ENCODE results near the gene ANKZF1. TPM values are rescaled to one million over a fixed set of nuclear protein-coding genes. Genes with fewer than 3 reads are reported as not detected.

ANKZF1 gene
- total and polyA plus RNA-seq, 10 of the 15 experiments (the other 5 are each of a cell fraction or from before 2014, with no cell fraction given): 3.1 to 104 (median 35.0) TPM

DNA sequence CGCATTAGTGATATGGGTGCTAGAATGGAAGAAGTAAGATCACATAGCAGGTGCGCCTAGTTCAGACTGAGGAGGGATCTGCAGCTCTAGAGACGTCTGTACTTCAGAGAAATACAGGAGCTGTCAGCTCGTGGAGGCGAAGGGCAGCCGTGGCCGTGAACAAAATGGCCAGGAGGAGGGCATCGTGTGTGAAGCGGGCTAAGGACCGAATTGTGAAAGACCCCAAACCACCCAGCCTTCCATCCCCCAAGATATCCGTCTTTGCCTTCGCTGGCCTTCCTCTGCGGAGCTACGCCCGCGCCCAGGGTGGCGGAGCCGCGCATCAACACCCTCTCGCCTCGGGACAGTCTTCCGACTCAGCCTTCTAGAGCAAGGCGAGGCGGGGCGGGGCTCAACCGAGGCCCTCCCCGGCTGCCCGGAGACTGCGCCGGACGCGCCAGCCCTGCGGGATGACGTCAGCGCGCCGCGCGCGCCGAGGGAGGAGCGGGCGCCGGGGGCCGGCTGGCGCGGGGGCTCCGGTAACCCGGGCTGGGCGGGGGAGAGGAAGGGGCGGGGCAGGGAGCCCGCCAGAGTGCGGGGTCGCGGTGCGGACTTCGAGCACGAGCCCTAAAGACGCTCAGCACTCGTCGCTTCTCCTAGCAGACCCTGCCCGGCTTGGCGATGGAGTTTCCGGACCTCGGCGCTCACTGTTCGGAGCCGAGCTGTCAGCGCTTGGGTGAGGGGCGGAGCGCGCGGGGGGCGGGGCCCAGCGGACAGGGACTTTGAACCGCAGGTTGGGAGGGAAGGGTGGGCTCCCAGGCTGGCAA, 23.1 kb upstream of the ANKZF1 start, which contains the start of gene ZFAND2B (continued):
- TF ChIP-seq SPI1 (IDR thresholded peaks at IDR 0.05; ENCODE audit: borderline replicate concordance, insufficient read depth, low read depth, low read length) (0 out of 2 replicates have a peak, but pooled peaks have one; percentile 1), PAX5 (IDR thresholded peaks at IDR 0.05; ENCODE audit: borderline replicate concordance, low read depth, low read length) (no peak; the same call in 1 of the 2 replicates), SMAD5 (IDR thresholded peaks at IDR 0.05; ENCODE audit: low read depth) (peak; percentile 92; the same call in 1 of the 2 replicates), ASH2L (IDR thresholded peaks at IDR 0.05; ENCODE audit: borderline replicate concordance, low read depth) (no peak), ZBED1 (IDR thresholded peaks at IDR 0.05; ENCODE audit: borderline replicate concordance) (no peak; the same call in 1 of the 2 replicates), RFX5 (IDR thresholded peaks at IDR 0.05; ENCODE audit: low read depth, low read length) (no peak), NRF1 (conservative IDR thresholded peaks at IDR 0.05; ENCODE audit: low read depth, low read length) (peak; percentile 45), BHLHE40 (IDR thresholded peaks at IDR 0.05; ENCODE audit: borderline replicate concordance in 1 of 2, low read depth in 2 of 2, low read length in 1 of 2) (0 out of 4 replicates have a peak, but pooled peaks of 1 of the 2 experiments have one; percentile 55), CREB1 (IDR thresholded peaks at IDR 0.05; ENCODE audit: low read depth) (peak; percentile 83), YBX1 (IDR thresholded peaks at IDR 0.05) (no peak), FOXM1 (IDR thresholded peaks at IDR 0.05; ENCODE audit: low read depth, low read length) (no peak), TAF1 (IDR thresholded peaks at IDR 0.05; ENCODE audit: borderline replicate concordance, low read depth, low read length) (peak; percentile 90), GATAD2B (conservative IDR thresholded peaks at IDR 0.05; ENCODE audit: low read depth) (peak; percentile 75), FOXK2 (IDR thresholded peaks at IDR 0.05) (peak; percentile 45; the same call in 1 of the 2 replicates), EED (IDR thresholded peaks at IDR 0.05; ENCODE audit: low read depth) (no peak), DPF2 (IDR thresholded peaks at IDR 0.05) (peak; percentile 65; the same call in 1 of the 2 replicates), PAX8 (IDR thresholded peaks at IDR 0.05) (no peak)
- TF ChIP-seq, protein P1, sequence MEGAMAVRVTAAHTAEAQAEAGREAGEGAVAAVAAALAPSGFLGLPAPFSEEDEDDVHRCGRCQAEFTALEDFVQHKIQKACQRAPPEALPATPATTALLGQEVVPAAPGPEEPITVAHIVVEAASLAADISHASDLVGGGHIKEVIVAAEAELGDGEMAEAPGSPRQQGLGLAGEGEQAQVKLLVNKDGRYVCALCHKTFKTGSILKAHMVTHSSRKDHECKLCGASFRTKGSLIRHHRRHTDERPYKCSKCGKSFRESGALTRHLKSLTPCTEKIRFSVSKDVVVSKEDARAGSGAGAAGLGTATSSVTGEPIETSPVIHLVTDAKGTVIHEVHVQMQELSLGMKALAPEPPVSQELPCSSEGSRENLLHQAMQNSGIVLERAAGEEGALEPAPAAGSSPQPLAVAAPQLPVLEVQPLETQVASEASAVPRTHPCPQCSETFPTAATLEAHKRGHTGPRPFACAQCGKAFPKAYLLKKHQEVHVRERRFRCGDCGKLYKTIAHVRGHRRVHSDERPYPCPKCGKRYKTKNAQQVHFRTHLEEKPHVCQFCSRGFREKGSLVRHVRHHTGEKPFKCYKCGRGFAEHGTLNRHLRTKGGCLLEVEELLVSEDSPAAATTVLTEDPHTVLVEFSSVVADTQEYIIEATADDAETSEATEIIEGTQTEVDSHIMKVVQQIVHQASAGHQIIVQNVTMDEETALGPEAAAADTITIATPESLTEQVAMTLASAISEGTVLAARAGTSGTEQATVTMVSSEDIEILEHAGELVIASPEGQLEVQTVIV (IDR thresholded peaks at IDR 0.05; ENCODE audit: borderline replicate concordance, partially characterized antibody): no peak
- TF ChIP-seq, protein P2, sequence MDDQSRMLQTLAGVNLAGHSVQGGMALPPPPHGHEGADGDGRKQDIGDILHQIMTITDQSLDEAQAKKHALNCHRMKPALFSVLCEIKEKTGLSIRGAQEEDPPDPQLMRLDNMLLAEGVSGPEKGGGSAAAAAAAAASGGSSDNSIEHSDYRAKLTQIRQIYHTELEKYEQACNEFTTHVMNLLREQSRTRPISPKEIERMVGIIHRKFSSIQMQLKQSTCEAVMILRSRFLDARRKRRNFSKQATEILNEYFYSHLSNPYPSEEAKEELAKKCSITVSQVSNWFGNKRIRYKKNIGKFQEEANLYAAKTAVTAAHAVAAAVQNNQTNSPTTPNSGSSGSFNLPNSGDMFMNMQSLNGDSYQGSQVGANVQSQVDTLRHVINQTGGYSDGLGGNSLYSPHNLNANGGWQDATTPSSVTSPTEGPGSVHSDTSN (IDR thresholded peaks at IDR 0.05; ENCODE audit: insufficient replicate concordance, low read depth, low read length): no peak
- TF ChIP-seq, protein P3, sequence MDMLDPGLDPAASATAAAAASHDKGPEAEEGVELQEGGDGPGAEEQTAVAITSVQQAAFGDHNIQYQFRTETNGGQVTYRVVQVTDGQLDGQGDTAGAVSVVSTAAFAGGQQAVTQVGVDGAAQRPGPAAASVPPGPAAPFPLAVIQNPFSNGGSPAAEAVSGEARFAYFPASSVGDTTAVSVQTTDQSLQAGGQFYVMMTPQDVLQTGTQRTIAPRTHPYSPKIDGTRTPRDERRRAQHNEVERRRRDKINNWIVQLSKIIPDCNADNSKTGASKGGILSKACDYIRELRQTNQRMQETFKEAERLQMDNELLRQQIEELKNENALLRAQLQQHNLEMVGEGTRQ (IDR thresholded peaks at IDR 0.05; ENCODE audit: borderline replicate concordance, low read depth, low read length): no peak
- TF ChIP-seq, protein P4, sequence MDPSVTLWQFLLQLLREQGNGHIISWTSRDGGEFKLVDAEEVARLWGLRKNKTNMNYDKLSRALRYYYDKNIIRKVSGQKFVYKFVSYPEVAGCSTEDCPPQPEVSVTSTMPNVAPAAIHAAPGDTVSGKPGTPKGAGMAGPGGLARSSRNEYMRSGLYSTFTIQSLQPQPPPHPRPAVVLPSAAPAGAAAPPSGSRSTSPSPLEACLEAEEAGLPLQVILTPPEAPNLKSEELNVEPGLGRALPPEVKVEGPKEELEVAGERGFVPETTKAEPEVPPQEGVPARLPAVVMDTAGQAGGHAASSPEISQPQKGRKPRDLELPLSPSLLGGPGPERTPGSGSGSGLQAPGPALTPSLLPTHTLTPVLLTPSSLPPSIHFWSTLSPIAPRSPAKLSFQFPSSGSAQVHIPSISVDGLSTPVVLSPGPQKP (IDR thresholded peaks at IDR 0.05; ENCODE audit: low read depth, low read length): 0 out of 2 replicates have a peak, but pooled peaks have one; percentile 13
- TF ChIP-seq, protein P5, sequence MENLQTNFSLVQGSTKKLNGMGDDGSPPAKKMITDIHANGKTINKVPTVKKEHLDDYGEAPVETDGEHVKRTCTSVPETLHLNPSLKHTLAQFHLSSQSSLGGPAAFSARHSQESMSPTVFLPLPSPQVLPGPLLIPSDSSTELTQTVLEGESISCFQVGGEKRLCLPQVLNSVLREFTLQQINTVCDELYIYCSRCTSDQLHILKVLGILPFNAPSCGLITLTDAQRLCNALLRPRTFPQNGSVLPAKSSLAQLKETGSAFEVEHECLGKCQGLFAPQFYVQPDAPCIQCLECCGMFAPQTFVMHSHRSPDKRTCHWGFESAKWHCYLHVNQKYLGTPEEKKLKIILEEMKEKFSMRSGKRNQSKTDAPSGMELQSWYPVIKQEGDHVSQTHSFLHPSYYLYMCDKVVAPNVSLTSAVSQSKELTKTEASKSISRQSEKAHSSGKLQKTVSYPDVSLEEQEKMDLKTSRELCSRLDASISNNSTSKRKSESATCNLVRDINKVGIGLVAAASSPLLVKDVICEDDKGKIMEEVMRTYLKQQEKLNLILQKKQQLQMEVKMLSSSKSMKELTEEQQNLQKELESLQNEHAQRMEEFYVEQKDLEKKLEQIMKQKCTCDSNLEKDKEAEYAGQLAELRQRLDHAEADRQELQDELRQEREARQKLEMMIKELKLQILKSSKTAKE (IDR thresholded peaks at IDR 0.05; ENCODE audit: low read depth, poor library complexity, severe bottlenecking): peak; percentile 45
